ENCODE results near the gene NLE1.

The NLE1 gene

DNA sequence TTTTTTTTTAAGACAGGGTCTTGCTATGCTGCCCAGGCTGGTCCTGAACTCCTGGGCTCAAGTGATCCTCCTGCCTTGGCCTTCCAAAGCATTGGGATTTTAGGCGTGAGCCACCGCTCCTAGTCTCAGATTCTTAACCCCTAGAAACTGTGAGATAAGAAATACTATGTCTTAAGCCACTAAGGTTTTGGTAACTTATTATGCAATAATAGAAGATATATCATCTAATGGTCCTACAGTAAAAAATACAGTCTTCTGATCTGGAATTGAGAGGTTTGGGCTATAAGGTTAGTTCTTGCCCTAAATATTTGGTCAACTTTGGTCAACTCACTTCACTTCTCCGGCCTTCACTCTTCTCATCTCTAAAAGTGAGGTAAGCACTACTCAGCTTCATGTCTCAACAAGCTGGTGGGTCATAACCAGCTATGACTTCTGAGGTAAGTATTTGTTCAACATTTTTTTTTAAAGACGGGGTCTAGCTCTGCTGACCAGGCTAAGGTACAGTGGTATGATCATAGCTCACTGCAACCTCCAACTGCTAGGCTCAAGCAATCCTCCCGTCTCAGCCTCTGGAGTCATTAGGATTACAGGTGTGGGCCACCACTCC is 37.2 kb downstream of the NLE1 start:
- Histone ChIP-seq H3K4me2 (ENCODE audit: insufficient read depth, low read length, poor library complexity, severe bottlenecking) (no peak overlapping the region), H4K8ac (ENCODE audit: low read depth, low read length) (no peak overlapping the region), H3K27me3 (ENCODE audit: control insufficient read depth in 3 of 3, insufficient read depth in 3 of 3, low read depth in 1 of 3, low read length in 3 of 3) (no peaks in the 10 kb centered on the region), H3K9ac (ENCODE audit: low read depth, low read length, poor library complexity) (no peak overlapping the region), H3K27ac (replicated peaks; ENCODE audit: low read length) (no peak overlapping the region), H3K4me3 (ENCODE audit: low read length in 2 of 2) (no peak overlapping the region), H3K79me1 (ENCODE audit: low read depth, low read length) (no peaks in the 10 kb centered on the region), H4K91ac (ENCODE audit: low read depth, low read length, poor library complexity) (no peak overlapping the region), H3K23ac (ENCODE audit: low read depth, low read length, poor library complexity) (no peak overlapping the region), H3K18ac (ENCODE audit: low read length) (no peak overlapping the region), H2BK12ac (ENCODE audit: low read length) (no peak overlapping the region), H3K9me3 (replicated peaks in 1 of 2; ENCODE audit: control insufficient read depth in 2 of 2, insufficient read depth in 1 of 2, low read depth in 1 of 2, low read length in 2 of 2) (no peaks in the 10 kb centered on the region), H3K4me1 (ENCODE audit: control insufficient read depth in 2 of 2, insufficient read depth in 1 of 2, low read depth in 1 of 2, low read length in 2 of 2) (no peaks in the 10 kb centered on the region), H2BK120ac (ENCODE audit: low read depth, low read length) (no peak overlapping the region), H2AFZ (ENCODE audit: low read length) (no peak overlapping the region), H3K4ac (ENCODE audit: low read length) (no peak overlapping the region), H2BK5ac (ENCODE audit: low read length) (no peak overlapping the region), H2AK5ac (ENCODE audit: low read depth, low read length) (no peak overlapping the region), H3K36me3 (replicated peaks in 1 of 2; ENCODE audit: control insufficient read depth in 2 of 2, insufficient read depth in 2 of 2, low read length in 2 of 2) (peaks cover 22 to 71% of the 10 kb centered on the region in 2 donors), H2BK15ac (ENCODE audit: low read length) (no peak overlapping the region), H3K14ac (ENCODE audit: low read length) (no peak overlapping the region)
- WGBS, 2 donors (ENCODE audit: extremely low coverage in 2 of 2, insufficient read length in 2 of 2, insufficient replicate concordance in 1 of 2), result no CpG with 5 or more reads among the region's 5 CpGs
- DNase-seq (ENCODE audit: low spot score), result no peak

DNA sequence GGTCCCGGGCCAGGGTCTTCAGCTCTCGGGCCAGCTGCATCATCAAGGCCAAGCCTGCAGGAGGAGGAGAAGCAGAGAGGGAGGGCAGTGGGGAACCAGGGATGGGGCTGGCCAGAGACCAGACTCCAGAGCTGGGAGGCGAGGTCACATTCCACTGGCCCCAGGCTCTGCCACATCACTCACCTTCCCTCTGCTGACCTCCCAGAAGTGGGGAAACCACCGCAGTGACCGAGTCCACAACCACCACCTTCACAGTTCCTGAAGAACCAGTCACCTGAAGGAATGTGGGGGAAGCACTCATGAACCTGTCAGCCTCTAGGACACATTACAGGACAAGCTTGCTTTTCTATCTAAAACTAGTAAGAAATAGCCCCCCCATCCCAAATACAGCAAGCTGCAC is 38.8 kb downstream of the NLE1 start:
- no CpG with 5 or more reads among the region's 5 CpGs for WGBS, 2 donors (ENCODE audit: extremely low coverage in 2 of 2, insufficient read length in 2 of 2, insufficient replicate concordance in 1 of 2)
- no peaks in the 10 kb centered on the region for H3K4me1 ChIP-seq (ENCODE audit: control insufficient read depth in 2 of 2, insufficient read depth in 1 of 2, low read depth in 1 of 2, low read length in 2 of 2)

DNA sequence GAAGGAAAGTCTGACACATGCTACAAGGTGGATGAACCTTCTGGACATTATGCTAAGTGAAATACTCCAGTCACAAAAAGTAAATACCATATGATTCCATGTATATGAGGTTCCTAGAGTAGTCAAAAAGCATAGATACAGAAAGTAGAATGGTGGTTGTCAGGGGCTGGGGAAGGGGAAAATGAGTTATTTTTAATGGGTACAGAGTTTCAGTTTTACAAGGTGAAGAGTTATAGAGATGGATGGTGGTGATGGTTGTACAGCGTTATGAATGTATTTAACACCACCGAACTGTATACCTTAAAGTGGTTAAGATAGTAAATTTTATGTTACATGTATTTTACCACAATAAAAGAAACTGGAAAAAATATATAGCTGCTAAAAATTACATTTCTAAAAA is 40.4 kb downstream of the NLE1 start:
- no peak overlapping the region for H3K4me3 ChIP-seq (ENCODE audit: low read length in 2 of 2)
- no peak overlapping the region for H2BK5ac ChIP-seq (ENCODE audit: low read length)
- H3K36me3 ChIP-seq (replicated peaks in 1 of 2; ENCODE audit: control insufficient read depth in 2 of 2, insufficient read depth in 2 of 2, low read length in 2 of 2), result peaks cover 34 to 84% of the 10 kb centered on the region in 2 donors
- no peak overlapping the region for H3K4me2 ChIP-seq (ENCODE audit: insufficient read depth, low read length, poor library complexity, severe bottlenecking)
- no peak overlapping the region for H3K4ac ChIP-seq (ENCODE audit: low read length)
- no peak overlapping the region for H2AFZ ChIP-seq (ENCODE audit: low read length)
- no peak overlapping the region for H3K27ac ChIP-seq (replicated peaks; ENCODE audit: low read length)
- H3K9me3 ChIP-seq (replicated peaks in 1 of 2; ENCODE audit: control insufficient read depth in 2 of 2, insufficient read depth in 1 of 2, low read depth in 1 of 2, low read length in 2 of 2), result peaks cover 0 to 2% of the 10 kb centered on the region in 2 donors
- H4K8ac ChIP-seq (ENCODE audit: low read depth, low read length), result no peak overlapping the region
- H4K91ac ChIP-seq (ENCODE audit: low read depth, low read length, poor library complexity), result no peak overlapping the region
- no CpG with 5 or more reads among the region's 2 CpGs for WGBS, 2 donors (ENCODE audit: extremely low coverage in 2 of 2, insufficient read length in 2 of 2, insufficient replicate concordance in 1 of 2)
- H2AK5ac ChIP-seq (ENCODE audit: low read depth, low read length), result no peak overlapping the region
- H3K4me1 ChIP-seq (ENCODE audit: control insufficient read depth in 2 of 2, insufficient read depth in 1 of 2, low read depth in 1 of 2, low read length in 2 of 2), result no peaks in the 10 kb centered on the region
- no peak overlapping the region for H2BK12ac ChIP-seq (ENCODE audit: low read length)
- no peak overlapping the region for H2BK120ac ChIP-seq (ENCODE audit: low read depth, low read length)
- H3K18ac ChIP-seq (ENCODE audit: low read length), result no peak overlapping the region
- DNase-seq (ENCODE audit: low spot score), result no peak
- no peaks in the 10 kb centered on the region for H3K27me3 ChIP-seq (ENCODE audit: control insufficient read depth in 3 of 3, insufficient read depth in 3 of 3, low read depth in 1 of 3, low read length in 3 of 3)
- H3K79me1 ChIP-seq (ENCODE audit: low read depth, low read length), result no peaks in the 10 kb centered on the region
- H3K14ac ChIP-seq (ENCODE audit: low read length), result no peak overlapping the region
- no peak overlapping the region for H2BK15ac ChIP-seq (ENCODE audit: low read length)
- H3K9ac ChIP-seq (ENCODE audit: low read depth, low read length, poor library complexity), result no peak overlapping the region
- H3K23ac ChIP-seq (ENCODE audit: low read depth, low read length, poor library complexity), result no peak overlapping the region

More for the DNA sequence above, 38.8 kb downstream of the NLE1 start:
- no peak for DNase-seq (ENCODE audit: low spot score)
- peaks cover 30 to 86% of the 10 kb centered on the region in 2 donors for H3K36me3 ChIP-seq (replicated peaks in 1 of 2; ENCODE audit: control insufficient read depth in 2 of 2, insufficient read depth in 2 of 2, low read length in 2 of 2)
- H2BK12ac ChIP-seq (ENCODE audit: low read length), result no peak overlapping the region
- no peak overlapping the region for H3K27ac ChIP-seq (replicated peaks; ENCODE audit: low read length)
- H3K27me3 ChIP-seq (ENCODE audit: control insufficient read depth in 3 of 3, insufficient read depth in 3 of 3, low read depth in 1 of 3, low read length in 3 of 3), result no peaks in the 10 kb centered on the region
- H3K9ac ChIP-seq (ENCODE audit: low read depth, low read length, poor library complexity), result no peak overlapping the region
- no peak overlapping the region for H3K4ac ChIP-seq (ENCODE audit: low read length)
- no peak overlapping the region for H2AFZ ChIP-seq (ENCODE audit: low read length)
- no peak overlapping the region for H4K91ac ChIP-seq (ENCODE audit: low read depth, low read length, poor library complexity)
- no peak overlapping the region for H2AK5ac ChIP-seq (ENCODE audit: low read depth, low read length)
- H2BK15ac ChIP-seq (ENCODE audit: low read length), result no peak overlapping the region
- no peak overlapping the region for H3K4me3 ChIP-seq (ENCODE audit: low read length in 2 of 2)
- H3K9me3 ChIP-seq (replicated peaks in 1 of 2; ENCODE audit: control insufficient read depth in 2 of 2, insufficient read depth in 1 of 2, low read depth in 1 of 2, low read length in 2 of 2), result no peaks in the 10 kb centered on the region
- no peak overlapping the region for H3K23ac ChIP-seq (ENCODE audit: low read depth, low read length, poor library complexity)
- H3K14ac ChIP-seq (ENCODE audit: low read length), result no peak overlapping the region
- no peak overlapping the region for H2BK120ac ChIP-seq (ENCODE audit: low read depth, low read length)
- no peak overlapping the region for H3K4me2 ChIP-seq (ENCODE audit: insufficient read depth, low read length, poor library complexity, severe bottlenecking)
- H3K79me1 ChIP-seq (ENCODE audit: low read depth, low read length), result no peaks in the 10 kb centered on the region
- no peak overlapping the region for H3K18ac ChIP-seq (ENCODE audit: low read length)
- H2BK5ac ChIP-seq (ENCODE audit: low read length), result no peak overlapping the region
- H4K8ac ChIP-seq (ENCODE audit: low read depth, low read length), result no peak overlapping the region

DNA sequence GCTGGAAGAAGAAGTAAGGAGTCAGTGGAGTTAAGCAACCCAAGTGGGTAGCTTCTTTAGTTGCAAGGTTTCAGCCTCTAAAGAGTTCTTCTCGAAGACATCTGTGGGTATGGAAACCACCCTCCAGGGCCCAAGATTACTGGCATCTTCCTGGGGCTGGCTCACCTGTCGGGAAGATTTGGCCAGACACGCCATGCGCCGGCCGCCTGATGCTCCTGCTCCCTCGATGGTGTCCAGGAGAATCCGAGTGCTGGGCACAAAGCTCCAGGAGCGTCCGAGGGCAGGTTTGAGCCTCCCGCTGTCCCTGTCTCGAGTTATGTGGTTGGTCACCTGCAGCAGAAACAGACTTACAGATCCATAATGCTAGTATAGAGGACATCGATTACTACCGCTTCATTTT is 41.1 kb downstream of the NLE1 start:
- no peaks in the 10 kb centered on the region for H3K4me1 ChIP-seq (ENCODE audit: control insufficient read depth in 2 of 2, insufficient read depth in 1 of 2, low read depth in 1 of 2, low read length in 2 of 2)
- no peak overlapping the region for H2BK120ac ChIP-seq (ENCODE audit: low read depth, low read length)
- H3K14ac ChIP-seq (ENCODE audit: low read length), result no peak overlapping the region
- H2BK5ac ChIP-seq (ENCODE audit: low read length), result no peak overlapping the region
- H3K18ac ChIP-seq (ENCODE audit: low read length), result no peak overlapping the region
- H2AFZ ChIP-seq (ENCODE audit: low read length), result no peak overlapping the region
- H2BK15ac ChIP-seq (ENCODE audit: low read length), result no peak overlapping the region
- no peak overlapping the region for H4K91ac ChIP-seq (ENCODE audit: low read depth, low read length, poor library complexity)
- no peak overlapping the region for H3K27ac ChIP-seq (replicated peaks; ENCODE audit: low read length)
- H4K8ac ChIP-seq (ENCODE audit: low read depth, low read length), result no peak overlapping the region
- H3K9ac ChIP-seq (ENCODE audit: low read depth, low read length, poor library complexity), result no peak overlapping the region
- no peak overlapping the region for H3K4ac ChIP-seq (ENCODE audit: low read length)
- H3K4me3 ChIP-seq (ENCODE audit: low read length in 2 of 2), result no peak overlapping the region
- H3K79me1 ChIP-seq (ENCODE audit: low read depth, low read length), result no peaks in the 10 kb centered on the region
- no peak overlapping the region for H3K4me2 ChIP-seq (ENCODE audit: insufficient read depth, low read length, poor library complexity, severe bottlenecking)
- no peaks in the 10 kb centered on the region for H3K27me3 ChIP-seq (ENCODE audit: control insufficient read depth in 3 of 3, insufficient read depth in 3 of 3, low read depth in 1 of 3, low read length in 3 of 3)
- peaks cover 0 to 2% of the 10 kb centered on the region in 2 donors for H3K9me3 ChIP-seq (replicated peaks in 1 of 2; ENCODE audit: control insufficient read depth in 2 of 2, insufficient read depth in 1 of 2, low read depth in 1 of 2, low read length in 2 of 2)
- whole genome bisulfite sequencing, 2 donors (ENCODE audit: extremely low coverage in 2 of 2, insufficient read length in 2 of 2, insufficient replicate concordance in 1 of 2), result no CpG with 5 or more reads among the region's 14 CpGs
- peaks cover 29 to 77% of the 10 kb centered on the region in 2 donors for H3K36me3 ChIP-seq (replicated peaks in 1 of 2; ENCODE audit: control insufficient read depth in 2 of 2, insufficient read depth in 2 of 2, low read length in 2 of 2)
- no peak overlapping the region for H2AK5ac ChIP-seq (ENCODE audit: low read depth, low read length)
- no peak overlapping the region for H2BK12ac ChIP-seq (ENCODE audit: low read length)
- no peak overlapping the region for H3K23ac ChIP-seq (ENCODE audit: low read depth, low read length, poor library complexity)
- DNase-seq (ENCODE audit: low spot score), result no peak

Measured in neuronal stem cell (in vitro differentiated cells).